ENCODE measurements around the gene CHST12. TPM values are rescaled to one million over a fixed set of nuclear protein-coding genes. Genes with fewer than 3 reads are reported as not detected.
"Not testable (repeated sequence)": the region's sequence is repeated elsewhere in the genome, so short reads cannot be mapped to it uniquely, and the experiment has no call there.

CHST12 gene
- total and polyA plus RNA-seq, 12 donors: 2.5 to 31.2 (median 19.4) TPM

DNA sequence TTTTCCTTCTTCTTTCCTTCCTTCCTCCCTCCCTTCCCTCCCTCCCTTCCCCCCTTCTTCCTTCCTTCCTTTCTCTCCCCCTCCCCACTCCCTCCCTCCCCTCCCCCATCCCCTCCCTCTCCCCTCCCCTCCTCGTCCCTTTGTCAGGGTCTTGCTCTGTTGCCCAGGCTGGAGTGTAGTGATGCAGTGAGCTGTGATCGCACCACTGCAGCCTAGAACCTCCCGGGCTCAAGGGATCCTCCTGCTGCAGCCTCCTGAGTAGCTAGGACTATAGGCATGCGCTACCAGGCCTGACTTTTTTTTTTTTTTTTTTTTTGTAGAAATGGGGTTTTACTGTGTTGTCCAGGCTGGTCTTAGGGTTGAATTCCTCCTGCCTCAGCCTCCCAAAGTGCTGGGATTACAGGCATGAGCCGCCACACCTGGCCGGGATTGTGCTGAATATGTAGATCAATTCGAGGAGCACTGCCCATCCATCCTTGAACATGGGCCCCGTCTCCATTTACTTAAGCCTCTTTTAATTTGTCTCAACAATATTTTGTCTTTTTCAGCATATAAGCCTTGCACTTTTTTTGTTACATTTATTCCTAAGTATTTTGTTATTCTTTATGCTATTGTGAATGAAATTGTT, 49.3 kb downstream of the CHST12 start:
- TF ChIP-seq POLR2A (IDR thresholded peaks at IDR 0.05): no peak
- intact Hi-C loops (cut with DNase I): no loop called here
- no peaks in the 10 kb centered on the region for H3K27me3 ChIP-seq
- H3K4me1 ChIP-seq (replicated peaks in 1 of 2): peaks cover 7 to 10% of the 10 kb centered on the region in 2 donors
- no peak overlapping the region for H3K4me3 ChIP-seq
- no peak for DNase-seq
- no peak overlapping the region for H3K27ac ChIP-seq
- WGBS, 4 donors: 88 to 93% (median 89%) methylated on average over 7 to 8 of the region's 8 CpGs
- no peaks in the 10 kb centered on the region for H3K36me3 ChIP-seq (replicated peaks in 1 of 2)
- no peaks in the 10 kb centered on the region for H3K9me3 ChIP-seq (replicated peaks in 1 of 3)

DNA sequence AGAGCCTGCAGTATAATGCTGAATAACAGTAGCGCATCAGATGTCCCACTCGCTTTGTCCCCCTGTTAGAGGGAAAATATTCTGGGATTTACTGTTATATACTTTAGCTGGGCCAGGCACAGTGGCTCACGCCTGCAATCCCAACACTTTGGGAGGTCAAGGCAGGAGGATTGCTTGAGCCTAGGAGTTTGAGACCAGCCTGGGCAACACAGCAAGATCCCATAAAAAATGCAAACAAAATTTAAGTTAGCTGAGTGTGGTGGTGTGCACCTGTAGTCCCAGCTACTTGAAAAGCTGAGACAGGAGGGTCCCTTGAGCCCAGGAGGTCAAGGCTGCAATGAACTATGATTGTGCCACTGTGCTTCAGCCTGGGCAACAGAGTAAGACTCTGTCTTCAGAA, 50.4 kb downstream of the CHST12 start:
- H3K27me3 ChIP-seq; H3K4me3 ChIP-seq; intact Hi-C loops (cut with DNase I); DNase-seq; H3K27ac ChIP-seq; H3K36me3 ChIP-seq (replicated peaks in 1 of 2); H3K9me3 ChIP-seq (replicated peaks in 1 of 3): not testable (repeated sequence)
- WGBS, 4 donors: 93 to 99% (median 97%) methylated on average over 3 of the region's 3 CpGs
- H3K4me1 ChIP-seq (replicated peaks in 1 of 2): peaks cover 7 to 11% of the 10 kb centered on the region in 2 donors

DNA sequence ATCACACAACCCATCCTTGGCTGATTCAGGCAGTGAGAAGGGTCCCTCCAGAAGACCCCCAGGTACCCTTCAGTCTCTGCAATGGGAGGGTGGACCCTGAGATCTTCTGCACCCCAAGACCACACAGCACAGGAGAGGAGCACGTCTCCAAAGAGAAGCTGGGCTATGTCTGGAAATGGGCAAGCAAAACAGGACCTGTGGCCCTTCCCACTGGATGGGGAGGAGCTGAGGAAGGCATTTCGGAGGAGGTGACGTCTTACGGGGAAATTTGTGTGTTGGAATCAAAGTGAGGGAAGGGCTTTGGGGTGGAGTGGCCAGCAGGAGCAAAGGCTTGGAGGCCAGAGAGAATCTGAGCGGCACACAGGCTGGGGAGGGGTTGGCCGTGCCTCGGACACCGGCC, 56.3 kb downstream of the CHST12 start:
- intact Hi-C loops (cut with DNase I): no loop called here

DNA sequence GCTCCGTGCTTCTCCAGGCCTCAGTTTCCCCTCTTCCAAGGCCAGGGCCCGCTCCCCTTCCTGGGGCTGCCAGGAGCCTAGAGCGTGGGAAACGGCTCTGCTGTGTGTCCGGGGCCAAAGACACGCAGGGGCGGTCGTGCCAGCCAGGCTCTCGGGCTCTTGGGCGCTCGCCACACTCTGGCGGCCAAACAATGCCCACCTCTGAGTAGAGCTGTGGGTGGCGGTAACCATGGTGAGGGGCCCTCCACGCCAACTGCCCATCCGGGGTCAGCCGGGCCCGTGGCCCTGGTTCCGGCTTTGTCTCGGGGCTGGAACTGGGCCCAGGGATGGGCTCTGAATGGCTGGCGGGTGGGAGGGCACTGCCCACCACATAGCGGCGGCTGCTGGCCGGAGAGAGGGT, 56.8 kb downstream of the CHST12 start:
- no peak overlapping the region for H3K27ac ChIP-seq
- TF ChIP-seq POLR2A (IDR thresholded peaks at IDR 0.05): no peak
- TF ChIP-seq, protein P1, sequence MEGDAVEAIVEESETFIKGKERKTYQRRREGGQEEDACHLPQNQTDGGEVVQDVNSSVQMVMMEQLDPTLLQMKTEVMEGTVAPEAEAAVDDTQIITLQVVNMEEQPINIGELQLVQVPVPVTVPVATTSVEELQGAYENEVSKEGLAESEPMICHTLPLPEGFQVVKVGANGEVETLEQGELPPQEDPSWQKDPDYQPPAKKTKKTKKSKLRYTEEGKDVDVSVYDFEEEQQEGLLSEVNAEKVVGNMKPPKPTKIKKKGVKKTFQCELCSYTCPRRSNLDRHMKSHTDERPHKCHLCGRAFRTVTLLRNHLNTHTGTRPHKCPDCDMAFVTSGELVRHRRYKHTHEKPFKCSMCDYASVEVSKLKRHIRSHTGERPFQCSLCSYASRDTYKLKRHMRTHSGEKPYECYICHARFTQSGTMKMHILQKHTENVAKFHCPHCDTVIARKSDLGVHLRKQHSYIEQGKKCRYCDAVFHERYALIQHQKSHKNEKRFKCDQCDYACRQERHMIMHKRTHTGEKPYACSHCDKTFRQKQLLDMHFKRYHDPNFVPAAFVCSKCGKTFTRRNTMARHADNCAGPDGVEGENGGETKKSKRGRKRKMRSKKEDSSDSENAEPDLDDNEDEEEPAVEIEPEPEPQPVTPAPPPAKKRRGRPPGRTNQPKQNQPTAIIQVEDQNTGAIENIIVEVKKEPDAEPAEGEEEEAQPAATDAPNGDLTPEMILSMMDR (IDR thresholded peaks at IDR 0.05): no peak
- intact Hi-C loops (cut with DNase I): no loop called here
- no peak overlapping the region for H3K4me3 ChIP-seq
- no peaks in the 10 kb centered on the region for H3K36me3 ChIP-seq (replicated peaks in 1 of 2)
- H3K27me3 ChIP-seq: no peaks in the 10 kb centered on the region
- no peaks in the 10 kb centered on the region for H3K9me3 ChIP-seq (replicated peaks in 1 of 3)
- no peak for DNase-seq
- peaks cover 0 to 6% of the 10 kb centered on the region in 2 donors for H3K4me1 ChIP-seq (replicated peaks in 1 of 2)
- 88 to 96% (median 91%) methylated on average over 6 to 23 of the region's 23 CpGs; no CpG with 5 or more reads in 1 of the 4 donors for WGBS, 4 donors

More for the DNA sequence above, 56.3 kb downstream of the CHST12 start:
- Histone ChIP-seq H3K9me3 (replicated peaks in 1 of 3) (no peaks in the 10 kb centered on the region), H3K27ac (no peak overlapping the region), H3K36me3 (replicated peaks in 1 of 2) (no peaks in the 10 kb centered on the region), H3K4me1 (replicated peaks in 1 of 2) (peaks cover 0 to 6% of the 10 kb centered on the region in 2 donors), H3K27me3 (no peaks in the 10 kb centered on the region), H3K4me3 (no peak overlapping the region)
- no peak for DNase-seq
- WGBS, 4 donors: 89 to 91% (median 90%) methylated on average over 6 to 8 of the region's 8 CpGs
- no peak for TF ChIP-seq POLR2A (IDR thresholded peaks at IDR 0.05)
- TF ChIP-seq, protein P1 (IDR thresholded peaks at IDR 0.05): no peak

DNA sequence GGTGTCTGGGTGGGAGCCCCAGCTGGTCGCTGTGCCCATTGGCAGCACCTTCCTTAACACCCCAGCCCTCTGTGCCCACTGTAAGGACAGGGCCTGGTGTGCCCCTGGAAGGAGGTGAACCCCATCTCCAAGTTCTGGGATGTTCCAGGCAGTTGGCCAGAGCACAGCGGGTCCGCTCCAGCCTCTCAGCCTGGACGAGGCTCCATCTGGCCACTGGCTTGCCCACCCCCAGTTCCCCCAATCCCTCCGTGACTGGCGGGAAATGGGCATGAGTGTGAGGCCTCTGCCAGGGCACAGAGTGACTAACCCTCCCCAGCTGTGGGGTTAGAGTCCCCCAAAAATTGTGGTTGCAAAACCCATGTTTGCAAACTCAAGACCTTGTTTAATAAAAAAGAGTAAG, 57.2 kb downstream of the CHST12 start:
- TF ChIP-seq, protein P1 (IDR thresholded peaks at IDR 0.05): no peak
- no peak for TF ChIP-seq POLR2A (IDR thresholded peaks at IDR 0.05)
- Histone ChIP-seq H3K27ac (no peak overlapping the region), H3K27me3 (no peaks in the 10 kb centered on the region), H3K4me1 (replicated peaks in 1 of 2) (peaks cover 0 to 6% of the 10 kb centered on the region in 2 donors), H3K36me3 (replicated peaks in 1 of 2) (no peaks in the 10 kb centered on the region), H3K9me3 (replicated peaks in 1 of 3) (no peaks in the 10 kb centered on the region), H3K4me3 (no peak overlapping the region)
- DNase-seq: no peak
- intact Hi-C loops (cut with DNase I): no loop called here
- 84 to 93% (median 90%) methylated on average over 5 to 6 of the region's 6 CpGs; no CpG with 5 or more reads in 1 of the 4 donors for WGBS, 4 donors

Data from adrenal gland (tissue), 12 donors.